GM21717 (cell line): Measurements from ENCODE around the gene CRACR2B.

Experiments
- ATAC-seq: cut with Tn5 transposase; IDR thresholded peaks from one replicate; pipeline ENCODE4 v1.9.1; 2021; ENCODE audit warnings: mild to moderate bottlenecking, moderate library complexity; ENCODE audit not compliant: unreplicated experiment

CRACR2B gene

GRCh38 chr11:837189-837989 lies 9.7 kb downstream of the CRACR2B start:
- ATAC-seq, result no peak

- no peak for ATAC-seq
These were observed 10.2 kb downstream of the CRACR2B start for GRCh38 chr11:837990-838307.

- no peak for ATAC-seq
These were observed 10.9 kb downstream of the CRACR2B start for GRCh38 chr11:838441-839279.

GRCh38 chr11:839280-839623 lies 11.5 kb downstream of the CRACR2B start:
- ATAC-seq, result no peak

- no peak for ATAC-seq
These were observed 12.3 kb downstream of the CRACR2B start for GRCh38 chr11:839875-840617.

GRCh38 chr11:841981-842369 lies 14.3 kb downstream of the CRACR2B start:
- ATAC-seq, result peak; percentile 24

- ATAC-seq, result peak; percentile 40
These were observed 14.8 kb downstream of the CRACR2B start, which contains the start of the genes POLR2L and TSPAN4 for GRCh38 chr11:842370-843002. TSS of gene POLR2L (minus strand) at chr11:842529. CDS start at chr11:842508, 21 bp downstream. TSS of gene TSPAN4 (plus strand) at chr11:842852. CDS start at chr11:850305, 7,453 bp downstream.

GRCh38 chr11:843086-843734 lies 15.5 kb downstream of the CRACR2B start:
- no peak for ATAC-seq

GRCh38 chr11:843818-844692 lies 16.3 kb downstream of the CRACR2B start:
- ATAC-seq, result no peak

GRCh38 chr11:844693-845644 lies 17.2 kb downstream of the CRACR2B start:
- ATAC-seq, result no peak

- ATAC-seq, result no peak
These were observed 18.3 kb downstream of the CRACR2B start for GRCh38 chr11:845872-846495.

- no peak for ATAC-seq
These were observed 18.9 kb downstream of the CRACR2B start for GRCh38 chr11:846496-847098.

- ATAC-seq, result no peak
These were observed 20.2 kb downstream of the CRACR2B start for GRCh38 chr11:847876-848275.

GRCh38 chr11:848380-848931 lies 20.7 kb downstream of the CRACR2B start:
- no peak for ATAC-seq

- no peak for ATAC-seq
These were observed 21.5 kb downstream of the CRACR2B start for GRCh38 chr11:849104-849824.

GRCh38 chr11:849951-850774 lies 22.4 kb downstream of the CRACR2B start:
- no peak for ATAC-seq
